SJCRH30 (cell line): ENCODE measurements around the gene IVNS1ABP. TPM values are rescaled to one million over a fixed set of nuclear protein-coding genes. Genes with fewer than 3 reads are reported as not detected.
"Not testable (repeated sequence)": the region's sequence is repeated elsewhere in the genome, so short reads cannot be mapped to it uniquely, and the experiment has no call there.

Source experiments
- DNase-seq, 2 experiments: peaks; one replicate each; pipeline ENCODE4 v3.0.0-alpha.2; 2015 to 2020
- H3K27ac ChIP-seq: fragments of 250-450 bp; sonication (Bioruptor Pico); 2 replicates; pipeline ENCODE4 v1.5.1; 2020; ENCODE audit warnings: mild to moderate bottlenecking, moderate library complexity
- H3K27me3 ChIP-seq: fragments of 250-450 bp; sonication (Bioruptor Pico); 2 replicates; pipeline ENCODE4 v1.5.1; 2020; ENCODE audit warnings: mild to moderate bottlenecking, moderate library complexity
- H3K36me3 ChIP-seq: fragments of 250-450 bp; sonication (Bioruptor Pico); 2 replicates; pipeline ENCODE4 v1.5.1; 2020; ENCODE audit warnings: mild to moderate bottlenecking, moderate library complexity
- H3K4me1 ChIP-seq: fragments of 250-450 bp; sonication (Bioruptor Pico); 2 replicates; pipeline ENCODE4 v1.5.1; 2020; ENCODE audit warnings: mild to moderate bottlenecking, moderate library complexity
- H3K4me3 ChIP-seq: fragments of 250-450 bp; sonication (Bioruptor Pico); 2 replicates; pipeline ENCODE4 v1.5.1; 2020; ENCODE audit warnings: mild to moderate bottlenecking, moderate library complexity
- H3K9me3 ChIP-seq: fragments of 250-450 bp; sonication (Bioruptor Pico); replicated peaks from 2 replicates; pipeline ENCODE4 v1.5.1; 2020; ENCODE audit warnings: mild to moderate bottlenecking, moderate library complexity
- total RNA-seq: library from RNA; depleted of rRNA; stranded (reverse); fragments of >200 nt; shearing (Covaris generic); gene quantifications from 2 replicates; pipeline ENCODE4 v1.2.3, GENCODE V29; 2014

Gene IVNS1ABP
- total RNA-seq, 1 experiment from 2014 or later = 63.5 TPM

DNA sequence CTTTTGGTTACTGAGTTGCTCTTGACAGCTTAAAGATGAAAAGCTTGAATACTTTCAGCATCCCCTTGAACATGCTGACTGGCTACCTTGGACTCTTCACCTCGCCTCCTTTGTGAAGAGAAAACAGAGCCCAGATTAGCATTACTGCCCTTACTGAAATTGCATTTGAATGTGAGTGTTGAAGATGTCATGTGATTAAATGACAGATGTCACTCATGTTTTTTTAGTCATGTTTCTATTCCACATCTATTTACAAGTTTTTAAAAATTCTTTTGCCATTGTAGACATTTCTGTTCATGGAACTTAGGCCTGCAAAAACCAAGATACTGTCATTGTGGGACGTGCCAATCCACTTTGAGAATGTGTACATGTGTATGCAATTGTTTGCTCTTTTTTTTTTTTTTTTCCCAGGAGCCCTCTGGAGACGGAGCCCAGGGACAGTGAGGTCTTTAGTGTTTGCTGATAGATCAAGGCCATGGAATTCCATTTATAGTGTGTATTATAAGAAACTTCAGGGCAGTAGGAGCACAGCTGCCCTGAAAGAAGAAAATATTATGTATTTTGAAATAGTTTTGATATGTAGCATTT is 25.7 kb upstream of the IVNS1ABP start:
- Histone ChIP-seq H3K4me1 (no peaks in the 10 kb centered on the region), H3K4me3 (no peak overlapping the region), H3K36me3 (no peaks in the 10 kb centered on the region), H3K27ac (no peak overlapping the region), H3K9me3 (no peaks in the 10 kb centered on the region), H3K27me3 (no peaks in the 10 kb centered on the region)
- no peak for DNase-seq

DNA sequence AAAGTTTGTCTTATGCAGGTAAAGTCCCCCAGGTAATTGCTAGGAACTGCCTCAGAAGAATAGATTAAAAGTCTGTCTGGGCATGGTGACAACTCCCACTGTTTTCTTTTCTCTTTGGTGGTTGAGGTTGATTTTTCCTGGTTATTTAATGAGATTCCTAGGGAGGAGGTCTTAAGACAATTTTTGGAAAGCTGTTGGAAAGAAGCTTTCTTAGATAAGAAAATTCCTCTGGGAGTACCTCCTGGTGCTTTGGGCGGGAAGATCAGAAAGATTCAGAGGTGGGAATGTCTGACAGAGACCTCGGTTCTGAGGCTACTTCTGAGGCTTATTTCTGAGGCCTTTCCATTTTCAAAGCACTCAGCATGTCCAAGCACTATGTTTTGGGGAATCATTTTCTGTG is 25.0 kb upstream of the IVNS1ABP start:
- Histone ChIP-seq H3K27ac (no peak overlapping the region), H3K4me1 (no peaks in the 10 kb centered on the region), H3K27me3 (no peaks in the 10 kb centered on the region), H3K9me3 (no peaks in the 10 kb centered on the region), H3K36me3 (no peaks in the 10 kb centered on the region), H3K4me3 (no peak overlapping the region)
- DNase-seq = no peak

DNA sequence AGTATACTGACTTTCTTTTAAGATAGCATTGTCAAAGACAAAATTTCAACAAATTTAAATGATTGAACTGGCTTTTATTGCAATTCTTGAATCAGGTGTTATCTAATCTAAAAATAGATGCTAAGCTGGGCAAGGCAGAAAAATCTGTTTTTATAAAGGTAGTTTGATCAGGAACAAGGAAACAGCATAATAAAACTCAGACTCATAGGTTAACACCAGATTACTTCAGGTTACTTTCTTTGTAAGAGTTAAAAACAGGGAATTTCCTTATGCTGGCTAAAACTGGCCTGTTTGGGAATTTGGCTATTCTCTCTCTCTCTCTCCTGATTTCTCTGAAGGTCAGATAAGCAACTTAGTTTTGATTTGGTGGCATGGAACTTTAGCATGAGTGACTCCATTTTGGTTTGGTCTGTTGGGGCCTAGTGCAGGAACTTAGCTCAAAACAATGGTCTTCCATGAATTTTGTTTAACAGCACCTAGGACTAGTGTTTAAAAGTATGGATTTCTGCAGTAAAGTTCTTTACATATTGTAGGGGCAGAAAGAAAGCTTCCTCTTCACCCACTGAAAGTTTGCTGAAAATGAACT is 24.2 kb upstream of the IVNS1ABP start:
- no peaks in the 10 kb centered on the region for H3K4me1 ChIP-seq
- H3K27me3 ChIP-seq = no peaks in the 10 kb centered on the region
- H3K27ac ChIP-seq = no peak overlapping the region
- DNase-seq = no peak
- no peaks in the 10 kb centered on the region for H3K9me3 ChIP-seq
- H3K36me3 ChIP-seq = no peaks in the 10 kb centered on the region
- no peak overlapping the region for H3K4me3 ChIP-seq

DNA sequence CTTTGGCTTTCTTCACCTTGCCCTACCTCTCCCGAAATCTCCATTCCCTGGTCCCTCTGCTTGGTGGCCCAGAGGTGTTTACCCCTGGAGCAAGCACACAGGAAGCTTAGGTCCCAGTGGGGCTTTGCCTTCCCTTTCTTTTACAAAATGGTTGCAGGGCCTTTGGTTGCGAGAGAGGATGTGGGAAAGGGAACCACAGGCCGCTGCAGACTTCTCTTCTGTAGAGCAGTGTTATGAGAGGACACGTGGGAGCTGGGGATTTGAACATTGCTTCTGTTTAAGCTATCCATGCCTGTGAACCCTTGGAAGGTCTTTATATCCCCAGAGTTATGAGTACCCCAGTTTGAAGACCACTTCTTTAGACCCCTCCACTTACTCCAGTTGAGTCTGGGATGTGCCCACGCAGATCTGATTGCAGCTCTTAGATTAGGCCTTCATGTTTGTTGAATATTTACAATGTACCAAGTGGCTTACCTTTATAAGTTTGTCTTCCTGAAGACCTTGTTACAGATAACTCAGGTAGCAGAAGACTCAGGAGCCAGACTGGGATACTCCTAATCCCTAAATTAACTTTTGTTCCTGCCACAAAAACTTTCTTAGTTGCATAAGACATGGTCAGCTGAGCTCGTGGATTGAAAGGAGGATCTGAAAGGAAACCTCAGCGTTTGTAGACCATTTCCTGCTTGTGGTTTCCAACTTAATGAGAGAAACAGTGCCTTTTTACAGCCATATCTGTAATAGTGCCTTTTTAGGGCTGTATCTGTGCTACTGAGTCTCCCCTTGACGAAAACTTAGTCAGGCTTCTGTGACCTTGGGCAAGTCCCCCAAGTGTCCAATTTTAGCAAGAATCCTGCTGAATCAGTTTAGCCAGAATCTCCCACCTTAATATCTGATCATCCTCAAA is 21.9 kb upstream of the IVNS1ABP start:
- no peak for DNase-seq

DNA sequence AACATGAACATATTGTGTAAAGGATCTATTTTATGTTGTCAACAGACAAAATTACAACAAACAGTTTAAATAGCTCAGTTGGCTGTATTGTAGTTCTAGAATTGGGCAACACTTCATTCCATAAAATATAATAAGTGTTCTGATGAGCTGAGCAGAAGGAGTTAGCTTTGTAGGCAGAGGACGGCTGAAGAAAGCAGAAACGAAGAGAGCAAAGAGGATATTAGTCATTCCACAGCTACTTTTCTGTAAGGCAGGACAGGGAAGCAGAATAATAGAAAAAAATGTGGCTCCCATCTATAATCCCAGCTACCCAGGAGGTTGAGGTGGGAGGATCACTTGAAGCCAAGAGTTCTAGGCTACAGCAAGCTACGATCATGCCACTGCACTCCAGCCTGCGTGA is 20.2 kb upstream of the IVNS1ABP start:
- Histone ChIP-seq H3K36me3 (no peaks in the 10 kb centered on the region), H3K4me3 (no peak overlapping the region), H3K4me1 (no peaks in the 10 kb centered on the region), H3K27ac (no peak overlapping the region), H3K9me3 (no peaks in the 10 kb centered on the region), H3K27me3 (no peaks in the 10 kb centered on the region)
- no peak for DNase-seq

More for the DNA sequence above, 21.9 kb upstream of the IVNS1ABP start:
- Histone ChIP-seq H3K9me3 (no peaks in the 10 kb centered on the region), H3K27ac (no peak overlapping the region), H3K4me3 (no peak overlapping the region), H3K4me1 (no peaks in the 10 kb centered on the region), H3K36me3 (no peaks in the 10 kb centered on the region), H3K27me3 (no peaks in the 10 kb centered on the region)

DNA sequence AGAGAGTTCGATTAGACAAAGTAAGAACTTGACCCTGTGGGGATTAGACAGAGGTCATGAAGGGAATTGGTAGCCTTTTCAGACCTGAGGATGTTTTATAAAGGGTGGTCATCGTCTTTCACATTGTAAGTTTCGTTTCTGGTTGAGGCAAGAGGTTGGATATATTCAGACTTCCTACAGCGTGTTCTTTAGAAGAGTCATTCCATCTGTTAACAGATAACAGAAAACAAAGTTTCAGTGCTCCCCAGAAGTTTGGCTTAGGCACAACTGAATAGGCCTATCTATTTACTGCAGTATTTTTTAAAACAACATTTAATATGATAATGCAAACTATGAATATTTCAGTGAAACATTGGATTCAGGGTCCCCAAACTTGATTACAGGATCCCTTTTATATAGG is 17.1 kb upstream of the IVNS1ABP start:
- H3K4me1 ChIP-seq = no peaks in the 10 kb centered on the region

DNA sequence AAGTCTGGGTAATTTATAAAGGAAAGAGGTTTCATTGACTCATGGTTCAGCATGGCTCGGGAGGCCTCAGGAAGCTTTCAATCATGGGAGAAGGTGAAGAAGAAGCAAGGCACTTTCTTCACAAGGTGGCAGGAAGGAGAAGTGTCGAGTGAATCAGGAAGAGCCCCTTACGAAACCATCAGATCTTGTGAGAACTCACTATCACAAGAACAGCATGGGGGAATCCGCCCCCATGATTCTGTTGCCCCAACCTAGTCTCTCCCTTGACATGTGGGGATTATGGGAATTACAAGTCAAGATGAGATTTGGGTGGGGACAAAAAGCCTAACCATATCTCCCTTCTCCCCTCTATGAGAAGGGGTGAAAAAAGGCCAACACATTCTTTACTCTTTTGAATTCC is 11.2 kb upstream of the IVNS1ABP start:
- Histone ChIP-seq H3K27me3 (no peaks in the 10 kb centered on the region), H3K27ac (no peak overlapping the region), H3K9me3 (no peaks in the 10 kb centered on the region), H3K36me3 (no peaks in the 10 kb centered on the region), H3K4me1 (no peaks in the 10 kb centered on the region), H3K4me3 (no peak overlapping the region)
- no peak for DNase-seq

More for the DNA sequence above, 17.1 kb upstream of the IVNS1ABP start:
- no peaks in the 10 kb centered on the region for H3K27me3 ChIP-seq
- no peak overlapping the region for H3K4me3 ChIP-seq
- H3K36me3 ChIP-seq = no peaks in the 10 kb centered on the region
- no peaks in the 10 kb centered on the region for H3K9me3 ChIP-seq
- H3K27ac ChIP-seq = no peak overlapping the region
- no peak for DNase-seq

DNA sequence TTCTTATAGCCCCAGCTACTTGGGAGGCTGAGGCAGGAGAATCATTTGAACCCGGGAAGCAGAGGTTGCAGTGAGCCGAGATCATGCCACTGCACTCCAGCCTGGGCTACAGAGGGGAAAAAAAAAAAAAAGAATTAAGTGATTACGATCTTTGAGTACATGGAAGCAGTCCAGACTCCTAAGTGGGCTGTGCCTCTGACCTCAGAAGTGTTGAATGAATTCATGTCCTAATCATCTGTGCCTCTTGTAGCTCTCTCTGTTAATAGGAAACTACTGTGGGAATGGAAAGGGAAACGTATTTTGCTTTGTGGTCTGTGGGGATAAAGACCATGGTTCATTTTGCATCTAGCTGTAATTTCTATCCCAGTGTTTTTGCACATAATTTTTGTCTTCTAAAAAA is 8.4 kb upstream of the IVNS1ABP start:
- H3K27me3 ChIP-seq = no peaks in the 10 kb centered on the region
- no peaks in the 10 kb centered on the region for H3K36me3 ChIP-seq
- H3K27ac ChIP-seq = no peak overlapping the region
- H3K4me1 ChIP-seq = no peaks in the 10 kb centered on the region
- H3K9me3 ChIP-seq = no peaks in the 10 kb centered on the region
- no peak overlapping the region for H3K4me3 ChIP-seq
- DNase-seq = no peak

DNA sequence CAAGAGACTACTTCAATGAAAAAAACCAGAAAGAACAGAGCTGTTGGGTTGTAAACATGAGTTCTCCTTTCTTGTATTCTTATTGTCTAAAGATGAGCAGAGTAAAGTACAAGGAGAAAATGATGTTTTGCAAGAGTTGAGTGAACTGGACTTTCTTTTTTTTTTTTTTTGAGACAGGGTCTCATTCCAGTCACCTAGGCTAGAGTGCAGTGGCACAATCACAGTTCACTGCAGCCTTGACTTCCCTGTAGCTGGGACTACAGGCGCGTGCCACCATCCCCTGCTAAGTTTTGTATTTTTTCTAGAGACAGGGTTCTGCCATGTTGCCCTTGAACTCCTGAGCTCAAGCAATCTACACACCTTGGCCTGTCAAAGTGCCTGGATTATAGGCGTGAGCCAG is 7.1 kb upstream of the IVNS1ABP start:
- no peak overlapping the region for H3K4me3 ChIP-seq
- DNase-seq = no peak
- no peaks in the 10 kb centered on the region for H3K9me3 ChIP-seq
- no peak overlapping the region for H3K27ac ChIP-seq
- no peaks in the 10 kb centered on the region for H3K36me3 ChIP-seq
- no peaks in the 10 kb centered on the region for H3K27me3 ChIP-seq
- no peaks in the 10 kb centered on the region for H3K4me1 ChIP-seq

DNA sequence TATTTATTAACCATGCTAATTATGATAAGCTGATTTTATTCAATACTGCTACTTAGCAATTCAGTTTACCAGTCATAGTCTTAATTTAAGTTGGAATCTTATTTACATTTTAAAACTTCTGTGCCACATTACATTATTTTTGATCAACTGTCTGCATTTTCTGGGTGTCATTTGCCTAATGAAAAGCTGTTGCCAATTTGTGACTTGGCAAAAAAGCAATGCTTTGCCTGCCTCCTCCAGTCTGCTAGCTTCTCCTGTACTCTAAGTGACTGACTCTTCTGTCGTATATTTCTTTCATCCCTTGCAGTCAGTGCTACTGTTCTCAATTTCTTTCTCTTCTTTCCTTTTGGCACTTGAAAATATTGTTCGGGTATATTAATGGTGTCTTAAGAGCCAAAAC is 5.6 kb upstream of the IVNS1ABP start:
- H3K4me3 ChIP-seq = no peak overlapping the region
- no peaks in the 10 kb centered on the region for H3K4me1 ChIP-seq
- H3K36me3 ChIP-seq = no peaks in the 10 kb centered on the region
- no peaks in the 10 kb centered on the region for H3K9me3 ChIP-seq
- H3K27me3 ChIP-seq = no peaks in the 10 kb centered on the region
- no peak for DNase-seq
- H3K27ac ChIP-seq = no peak overlapping the region

DNA sequence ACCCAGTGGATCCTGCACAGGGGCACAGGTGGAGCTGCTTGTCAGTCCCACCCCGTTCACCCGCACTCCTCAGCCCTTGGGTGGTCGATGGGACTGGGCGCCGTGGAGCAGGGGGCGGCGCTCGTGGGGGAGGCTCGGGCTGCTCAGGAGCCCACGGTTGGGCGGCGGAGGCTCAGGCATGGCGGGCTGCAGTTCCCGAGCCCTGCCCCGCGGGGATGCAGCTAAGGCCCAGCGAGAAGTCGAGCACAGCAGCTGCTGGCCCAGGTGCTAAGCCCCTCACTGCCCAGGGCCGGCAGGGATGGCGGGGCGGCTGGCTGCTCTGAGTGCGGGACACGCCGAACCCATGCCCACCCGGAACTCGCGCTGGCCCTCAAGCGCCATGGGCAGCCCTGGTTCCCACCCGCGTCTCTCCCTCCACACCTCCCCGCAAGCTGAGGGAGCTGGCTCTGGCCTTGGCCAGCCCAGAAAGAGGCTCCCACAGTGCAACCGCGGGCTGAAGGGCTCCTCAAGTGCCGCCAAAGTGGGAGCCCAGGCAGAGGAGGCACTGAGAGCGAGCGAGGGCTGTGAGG is 4.7 kb upstream of the IVNS1ABP start:
- not testable (repeated sequence) for H3K27ac ChIP-seq, H3K27me3 ChIP-seq, H3K4me3 ChIP-seq, H3K36me3 ChIP-seq, DNase-seq, H3K4me1 ChIP-seq, H3K9me3 ChIP-seq

DNA sequence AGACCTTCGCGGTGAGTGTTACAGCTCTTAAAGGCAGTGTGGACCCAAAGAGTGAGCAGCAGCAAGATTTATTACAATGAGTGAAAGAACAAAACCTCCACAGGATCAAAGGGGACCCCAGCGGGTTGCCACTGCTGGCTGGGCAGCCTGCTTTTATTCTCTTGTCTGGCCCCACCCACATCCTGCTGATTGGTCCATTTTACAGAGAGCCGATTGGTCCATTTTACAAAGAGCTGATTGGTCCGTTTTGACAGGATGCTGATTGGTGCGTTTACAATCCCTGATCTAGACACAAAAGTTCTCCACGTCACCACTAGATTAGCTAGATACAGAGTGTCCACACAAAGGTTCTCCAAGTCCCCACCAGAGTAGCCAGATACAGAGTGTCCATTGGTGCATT is 4.1 kb upstream of the IVNS1ABP start:
- H3K4me3 ChIP-seq, H3K27me3 ChIP-seq, H3K36me3 ChIP-seq, H3K9me3 ChIP-seq, H3K27ac ChIP-seq, H3K4me1 ChIP-seq, DNase-seq: not testable (repeated sequence)

DNA sequence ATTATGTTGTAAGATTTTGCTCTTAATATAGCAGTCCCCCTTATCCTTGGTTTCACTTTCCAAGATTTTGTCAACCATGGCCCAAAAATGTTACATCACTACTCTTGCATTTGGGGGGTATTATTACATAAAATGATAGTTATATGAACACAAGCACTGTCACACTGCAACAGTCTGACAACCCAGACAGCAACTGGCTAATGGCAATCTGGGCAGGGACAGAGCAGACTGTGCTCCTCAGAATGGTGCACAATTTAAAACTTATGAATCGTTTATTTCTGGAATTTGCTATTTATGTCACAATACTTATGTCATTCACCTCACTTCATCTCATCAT is 2.1 kb upstream of the IVNS1ABP start:
- no peaks in the 10 kb centered on the region for H3K27me3 ChIP-seq
- peaks cover 8% of the 10 kb centered on the region; the same call in 1 of the 2 replicates for H3K4me1 ChIP-seq
- H3K4me3 ChIP-seq = no peak overlapping the region
- H3K9me3 ChIP-seq = no peaks in the 10 kb centered on the region
- DNase-seq = no peak
- peaks cover 2% of the 10 kb centered on the region; the same call in 1 of the 2 replicates for H3K36me3 ChIP-seq
- H3K27ac ChIP-seq = no peak overlapping the region

DNA sequence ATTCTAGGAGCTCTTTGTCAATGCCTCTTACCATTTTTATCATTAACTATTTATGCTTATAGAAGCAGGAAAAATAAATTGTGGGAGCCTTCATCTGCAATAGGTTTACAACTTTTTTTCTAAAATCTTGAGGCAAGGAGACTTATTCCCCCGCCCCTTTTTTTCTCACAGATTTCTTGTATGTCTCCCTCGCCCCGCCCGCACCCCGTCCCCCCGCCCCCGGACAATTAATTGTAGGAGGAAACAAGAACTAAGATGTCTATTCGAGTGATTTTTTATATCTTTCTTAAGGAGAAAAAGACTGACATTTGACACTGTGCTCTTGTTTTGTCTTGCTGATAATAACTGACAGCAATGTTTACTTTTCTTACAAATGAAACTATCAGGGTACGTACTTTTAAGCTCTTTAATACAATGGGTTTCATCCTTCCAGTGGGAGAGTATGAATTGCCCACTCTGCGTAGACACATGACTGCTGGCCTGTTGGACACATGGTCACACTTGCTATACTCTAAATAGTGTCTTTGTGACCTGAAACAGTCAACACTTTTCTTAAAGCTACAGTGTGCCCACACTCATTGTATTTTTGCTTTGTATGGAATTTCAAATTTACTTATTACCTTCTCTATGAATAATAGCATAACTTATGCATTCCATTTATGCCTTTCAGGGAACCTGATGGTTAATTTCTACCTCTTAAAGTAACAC is 1.5 kb upstream of the IVNS1ABP start:
- Histone ChIP-seq H3K9me3 (no peaks in the 10 kb centered on the region), H3K4me1 (peaks cover 10% of the 10 kb centered on the region), H3K36me3 (peaks cover 4% of the 10 kb centered on the region; the same call in 1 of the 2 replicates), H3K4me3 (peak overlapping the region; percentile 84; the same call in 1 of the 2 replicates), H3K27me3 (no peaks in the 10 kb centered on the region), H3K27ac (no peak overlapping the region)
- DNase-seq = no peak

DNA sequence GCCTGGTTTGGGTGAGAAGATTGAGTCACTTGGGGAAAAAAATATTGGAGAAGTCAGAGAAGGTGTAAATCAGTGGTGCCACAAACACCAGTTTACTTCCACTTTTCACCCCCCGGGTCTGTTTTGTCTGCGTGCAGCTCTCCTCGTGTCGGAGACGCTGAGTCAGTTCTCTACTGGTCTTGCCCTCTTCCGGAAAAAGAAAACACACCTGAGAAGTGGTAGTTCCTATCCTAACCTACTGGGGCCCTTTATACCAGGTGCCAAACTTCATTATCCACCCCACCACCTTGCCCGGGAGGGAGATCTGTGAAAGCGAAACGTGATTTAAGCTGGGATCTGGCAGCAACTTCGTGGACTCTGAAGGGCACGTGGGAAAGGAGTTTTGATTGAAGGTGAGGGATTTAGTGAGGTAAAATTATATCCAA is 855 bp upstream of the IVNS1ABP start:
- H3K36me3 ChIP-seq = peaks cover 4% of the 10 kb centered on the region; the same call in 1 of the 2 replicates
- no peak for DNase-seq
- H3K4me3 ChIP-seq = peak overlapping the region; percentile 84
- peaks cover 10% of the 10 kb centered on the region for H3K4me1 ChIP-seq
- no peaks in the 10 kb centered on the region for H3K9me3 ChIP-seq
- no peaks in the 10 kb centered on the region for H3K27me3 ChIP-seq
- peak overlapping the region; percentile 95 for H3K27ac ChIP-seq
